HEK293 (cell line): ENCODE data around the gene NEAT1.
A peak's percentile ranks its signal among the peaks of the same experiment; 100 is the strongest.

ENCODE experiments used
- CTCF ChIA-PET: fragments of 350-600 bp; formaldehyde crosslinking; extraction: SDS; loops from one replicate; lab custom pipeline; 2021; ENCODE audit warnings: antibody characterized with exemption; lab: Yijun Ruan, JAX
- POLR2A ChIA-PET: fragments of 300-600 bp; formaldehyde crosslinking; extraction: SDS; loops from one replicate; lab custom pipeline; 2020; ENCODE audit warnings: antibody characterized with exemption, inconsistent platforms; lab: Yijun Ruan, JAX
- H3K27ac ChIP-seq: fragments of 200-500 bp; sonication (Bioruptor generic); 2 replicates; pipeline ENCODE4 v1.5.1; 2014; ENCODE audit warnings: low read depth, low read length, control low read depth, inconsistent platforms; ENCODE audit errors: extremely low read depth
- H3K36me3 ChIP-seq, 2 experiments: fragments of 200-500 bp in 1 of 2; sonication (Bioruptor generic) in 1 of 2; 1 replicate in 1 of 2; 2 replicates in 1 of 2; pipeline ENCODE4 v1.5.1; 2014 to 2017; ENCODE audit warnings: inconsistent platforms in 2 of 2, low read length in 2 of 2; ENCODE audit not compliant: control insufficient read depth in 2 of 2, insufficient read depth in 1 of 2
- H3K4me1 ChIP-seq: fragments of 200-500 bp; sonication (Bioruptor generic); 2 replicates; pipeline ENCODE4 v1.5.1; 2014; ENCODE audit warnings: mild to moderate bottlenecking, low read length, inconsistent platforms; ENCODE audit not compliant: control insufficient read depth, insufficient read depth
- H3K4me3 ChIP-seq: 2 replicates; pipeline ENCODE4 v1.5.1; 2011; ENCODE audit warnings: low read depth, mild to moderate bottlenecking, control low read depth, low read length, moderate library complexity
- H3K9me3 ChIP-seq: fragments of 200-500 bp; sonication (Bioruptor generic); 2 replicates; pipeline ENCODE4 v1.5.1; 2014; ENCODE audit warnings: low read depth, low read length, inconsistent platforms; ENCODE audit not compliant: control insufficient read depth, insufficient read depth
- EGR2 ChIP-seq: fragments of 450-650 bp; formaldehyde crosslinking; IDR thresholded peaks from 2 replicates; pipeline ENCODE4 v1.5.1; 2016; ENCODE audit warnings: low read depth, missing biosample characterization, missing genetic modification characterization
- GLI4 ChIP-seq: fragments of 450-650 bp; formaldehyde crosslinking; IDR thresholded peaks from 2 replicates; pipeline ENCODE4 v1.5.1; 2016; ENCODE audit warnings: missing biosample characterization, missing genetic modification characterization
- GLIS1 ChIP-seq: fragments of 450-650 bp; formaldehyde crosslinking; IDR thresholded peaks from 2 replicates; pipeline ENCODE4 v1.5.1; 2016; ENCODE audit warnings: missing biosample characterization, missing genetic modification characterization
- IKZF3 ChIP-seq: fragments of 450-650 bp; IDR thresholded peaks from 2 replicates; pipeline ENCODE4 v1.5.0; 2018; ENCODE audit warnings: missing biosample characterization, mild to moderate bottlenecking, missing genetic modification characterization, moderate library complexity
- SCRT2 ChIP-seq: fragments of 450-650 bp; formaldehyde crosslinking; IDR thresholded peaks from 2 replicates; pipeline ENCODE4 v1.5.1; 2016; ENCODE audit warnings: missing biosample characterization, missing genetic modification characterization
- ZBTB17 ChIP-seq: fragments of 450-650 bp; formaldehyde crosslinking; IDR thresholded peaks from 2 replicates; pipeline ENCODE4 v1.5.1; 2016; ENCODE audit warnings: missing biosample characterization, missing genetic modification characterization
- ZNF157 ChIP-seq: fragments of 450-650 bp; formaldehyde crosslinking; IDR thresholded peaks from 2 replicates; pipeline ENCODE4 v1.5.1; 2016; ENCODE audit warnings: missing biosample characterization, missing genetic modification characterization
- ZNF335 ChIP-seq: fragments of 450-650 bp; formaldehyde crosslinking; conservative IDR thresholded peaks from 2 replicates; pipeline ENCODE4 v1.5.1; 2016; ENCODE audit warnings: missing biosample characterization, missing genetic modification characterization
- ZNF350 ChIP-seq: fragments of 450-650 bp; formaldehyde crosslinking; IDR thresholded peaks from 2 replicates; pipeline ENCODE4 v1.5.0; 2017; ENCODE audit warnings: missing biosample characterization, mild to moderate bottlenecking, missing genetic modification characterization
- ZNF366 ChIP-seq: fragments of 450-650 bp; formaldehyde crosslinking; conservative IDR thresholded peaks from 2 replicates; pipeline ENCODE4 v1.5.1; 2016; ENCODE audit warnings: missing biosample characterization, missing genetic modification characterization
- ZNF596 ChIP-seq: fragments of 450-650 bp; IDR thresholded peaks from 2 replicates; pipeline ENCODE4 v1.5.0; 2018; ENCODE audit warnings: missing biosample characterization, mild to moderate bottlenecking, missing genetic modification characterization, moderate library complexity
- TF ChIP-seq, protein P1 (sequence below): fragments of 450-650 bp; formaldehyde crosslinking; IDR thresholded peaks from 2 replicates; pipeline ENCODE4 v1.5.1; 2016; ENCODE audit warnings: missing biosample characterization, missing genetic modification characterization
- TF ChIP-seq, protein P2 (sequence below): fragments of 450-650 bp; formaldehyde crosslinking; IDR thresholded peaks from 2 replicates; pipeline ENCODE4 v1.5.1; 2016; ENCODE audit warnings: missing biosample characterization, missing genetic modification characterization
- TF ChIP-seq, protein P3 (sequence below): fragments of 450-650 bp; formaldehyde crosslinking; IDR thresholded peaks from 2 replicates; pipeline ENCODE4 v1.5.1; 2017; ENCODE audit warnings: missing biosample characterization, missing genetic modification characterization
- TF ChIP-seq, protein P4 (sequence below): fragments of 450-650 bp; formaldehyde crosslinking; IDR thresholded peaks from 2 replicates; pipeline ENCODE4 v1.5.0; 2017; ENCODE audit warnings: missing biosample characterization, missing genetic modification characterization, borderline replicate concordance
- TF ChIP-seq, protein P5 (sequence below): fragments of 450-650 bp; IDR thresholded peaks from 2 replicates; pipeline ENCODE4 v1.5.1; 2018; ENCODE audit warnings: missing biosample characterization, mild to moderate bottlenecking, missing genetic modification characterization
- TF ChIP-seq, protein P6 (sequence below): fragments of 450-650 bp; formaldehyde crosslinking; IDR thresholded peaks from 2 replicates; pipeline ENCODE4 v1.5.1; 2016; ENCODE audit warnings: missing biosample characterization, missing genetic modification characterization, borderline replicate concordance

The NEAT1 gene

DNA sequence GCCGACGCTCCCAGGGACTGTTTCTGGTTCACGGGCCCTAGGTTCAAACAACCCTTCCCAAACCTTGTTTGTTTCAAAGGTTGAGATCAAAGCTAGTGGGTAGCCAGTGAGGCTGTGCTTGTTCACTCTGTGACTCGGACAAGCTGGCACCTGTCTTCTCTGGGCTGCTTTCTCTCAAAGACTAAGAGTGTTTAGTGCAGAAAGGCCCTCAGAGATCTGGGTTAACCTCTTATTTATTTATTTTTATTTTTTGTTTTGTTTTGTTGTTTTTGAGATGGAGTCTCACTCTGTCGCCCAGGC lies 63.3 kb downstream of the NEAT1 start (continued):
- TF ChIP-seq, protein P1, sequence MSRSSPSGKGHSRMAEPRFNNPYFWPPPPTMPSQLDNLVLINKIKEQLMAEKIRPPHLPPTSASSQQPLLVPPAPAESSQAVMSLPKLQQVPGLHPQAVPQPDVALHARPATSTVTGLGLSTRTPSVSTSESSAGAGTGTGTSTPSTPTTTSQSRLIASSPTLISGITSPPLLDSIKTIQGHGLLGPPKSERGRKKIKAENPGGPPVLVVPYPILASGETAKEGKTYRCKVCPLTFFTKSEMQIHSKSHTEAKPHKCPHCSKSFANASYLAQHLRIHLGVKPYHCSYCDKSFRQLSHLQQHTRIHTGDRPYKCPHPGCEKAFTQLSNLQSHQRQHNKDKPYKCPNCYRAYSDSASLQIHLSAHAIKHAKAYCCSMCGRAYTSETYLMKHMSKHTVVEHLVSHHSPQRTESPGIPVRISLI (tag by site-specific recombination): no peak
- TF ChIP-seq ZNF350 (tag by site-specific recombination): no peak

DNA sequence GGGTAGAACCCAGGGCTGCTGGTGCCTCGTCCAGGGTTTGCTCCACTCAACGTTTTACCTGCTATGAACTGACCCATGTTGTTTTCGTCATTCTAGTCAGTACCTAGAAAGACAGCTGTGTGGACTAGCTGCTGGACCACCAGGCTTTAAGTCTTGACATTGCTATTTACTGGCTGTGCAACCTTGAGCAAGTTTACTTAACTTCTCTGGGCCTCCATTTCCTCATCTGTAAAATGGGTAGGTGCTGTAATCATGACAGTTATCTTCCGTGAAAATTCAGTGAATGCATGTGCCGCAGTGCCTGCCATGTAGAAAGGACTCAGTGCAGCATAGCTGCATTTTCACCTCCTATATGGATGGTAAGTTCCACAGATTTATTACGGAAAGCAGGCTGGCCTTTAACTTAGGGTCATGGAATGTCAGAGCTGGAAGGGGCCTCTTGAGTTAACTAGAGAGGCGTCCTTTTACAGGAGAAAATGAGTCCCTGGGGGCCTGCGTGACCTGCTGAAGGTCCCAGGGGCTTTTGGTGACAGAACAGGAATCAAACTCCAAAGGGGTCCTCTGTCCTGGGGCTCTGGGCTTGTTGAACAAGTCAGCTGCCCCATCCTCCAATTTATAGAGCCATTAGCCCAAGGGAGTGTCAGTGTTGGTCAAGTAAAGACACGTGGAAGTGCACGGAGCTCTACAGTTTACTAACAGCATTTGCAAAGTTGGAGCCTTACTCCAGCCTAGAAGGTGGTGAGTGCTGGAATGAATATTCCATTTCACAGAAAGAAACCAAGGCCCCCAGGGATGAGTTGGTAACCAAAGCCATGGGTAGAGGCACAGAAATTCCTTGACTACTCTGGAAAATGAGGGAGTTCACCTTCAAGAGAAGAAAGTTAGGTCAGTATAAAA lies 64.2 kb downstream of the NEAT1 start:
- peak overlapping the region; percentile 58; the same call in 1 of the 2 replicates for H3K27ac ChIP-seq
- TF ChIP-seq EGR2 (tag by site-specific recombination) (no peak), GLI4 (tag by site-specific recombination) (no peak)
- TF ChIP-seq, protein P2, sequence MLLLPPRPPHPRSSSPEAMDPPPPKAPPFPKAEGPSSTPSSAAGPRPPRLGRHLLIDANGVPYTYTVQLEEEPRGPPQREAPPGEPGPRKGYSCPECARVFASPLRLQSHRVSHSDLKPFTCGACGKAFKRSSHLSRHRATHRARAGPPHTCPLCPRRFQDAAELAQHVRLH (tag by site-specific recombination): 0 out of 2 replicates have a peak, but pooled peaks have one; percentile 59
- TF ChIP-seq, protein P3, sequence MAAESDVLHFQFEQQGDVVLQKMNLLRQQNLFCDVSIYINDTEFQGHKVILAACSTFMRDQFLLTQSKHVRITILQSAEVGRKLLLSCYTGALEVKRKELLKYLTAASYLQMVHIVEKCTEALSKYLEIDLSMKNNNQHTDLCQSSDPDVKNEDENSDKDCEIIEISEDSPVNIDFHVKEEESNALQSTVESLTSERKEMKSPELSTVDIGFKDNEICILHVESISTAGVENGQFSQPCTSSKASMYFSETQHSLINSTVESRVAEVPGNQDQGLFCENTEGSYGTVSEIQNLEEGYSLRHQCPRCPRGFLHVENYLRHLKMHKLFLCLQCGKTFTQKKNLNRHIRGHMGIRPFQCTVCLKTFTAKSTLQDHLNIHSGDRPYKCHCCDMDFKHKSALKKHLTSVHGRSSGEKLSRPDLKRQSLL (tag by site-specific recombination): no peak
- TF ChIP-seq, protein P4, sequence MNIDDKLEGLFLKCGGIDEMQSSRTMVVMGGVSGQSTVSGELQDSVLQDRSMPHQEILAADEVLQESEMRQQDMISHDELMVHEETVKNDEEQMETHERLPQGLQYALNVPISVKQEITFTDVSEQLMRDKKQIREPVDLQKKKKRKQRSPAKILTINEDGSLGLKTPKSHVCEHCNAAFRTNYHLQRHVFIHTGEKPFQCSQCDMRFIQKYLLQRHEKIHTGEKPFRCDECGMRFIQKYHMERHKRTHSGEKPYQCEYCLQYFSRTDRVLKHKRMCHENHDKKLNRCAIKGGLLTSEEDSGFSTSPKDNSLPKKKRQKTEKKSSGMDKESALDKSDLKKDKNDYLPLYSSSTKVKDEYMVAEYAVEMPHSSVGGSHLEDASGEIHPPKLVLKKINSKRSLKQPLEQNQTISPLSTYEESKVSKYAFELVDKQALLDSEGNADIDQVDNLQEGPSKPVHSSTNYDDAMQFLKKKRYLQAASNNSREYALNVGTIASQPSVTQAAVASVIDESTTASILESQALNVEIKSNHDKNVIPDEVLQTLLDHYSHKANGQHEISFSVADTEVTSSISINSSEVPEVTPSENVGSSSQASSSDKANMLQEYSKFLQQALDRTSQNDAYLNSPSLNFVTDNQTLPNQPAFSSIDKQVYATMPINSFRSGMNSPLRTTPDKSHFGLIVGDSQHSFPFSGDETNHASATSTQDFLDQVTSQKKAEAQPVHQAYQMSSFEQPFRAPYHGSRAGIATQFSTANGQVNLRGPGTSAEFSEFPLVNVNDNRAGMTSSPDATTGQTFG: no peak
- TF ChIP-seq, all 188 proteins: peak for 1
- Histone ChIP-seq H3K36me3 (no peaks in the 10 kb centered on the region), H3K4me3 (no peak overlapping the region), H3K9me3 (no peaks in the 10 kb centered on the region), H3K4me1 (peaks cover 30% of the 10 kb centered on the region)
- ChIA-PET CTCF (interaction anchor here (0.7 to 4.3 kb wide), 10 partner anchors 7 to 70 kb away, joined by 3 to 17 read pairs (median 4); no protein-coding TSS in a partner anchor), POLR2A (interaction anchor here (0.9 to 28.2 kb wide), 7 partner anchors 9 to 225 kb away, joined by 3 to 1129 read pairs (median 10); partner anchors contain the start of genes MALAT1, NEAT1 and POLA2)

DNA sequence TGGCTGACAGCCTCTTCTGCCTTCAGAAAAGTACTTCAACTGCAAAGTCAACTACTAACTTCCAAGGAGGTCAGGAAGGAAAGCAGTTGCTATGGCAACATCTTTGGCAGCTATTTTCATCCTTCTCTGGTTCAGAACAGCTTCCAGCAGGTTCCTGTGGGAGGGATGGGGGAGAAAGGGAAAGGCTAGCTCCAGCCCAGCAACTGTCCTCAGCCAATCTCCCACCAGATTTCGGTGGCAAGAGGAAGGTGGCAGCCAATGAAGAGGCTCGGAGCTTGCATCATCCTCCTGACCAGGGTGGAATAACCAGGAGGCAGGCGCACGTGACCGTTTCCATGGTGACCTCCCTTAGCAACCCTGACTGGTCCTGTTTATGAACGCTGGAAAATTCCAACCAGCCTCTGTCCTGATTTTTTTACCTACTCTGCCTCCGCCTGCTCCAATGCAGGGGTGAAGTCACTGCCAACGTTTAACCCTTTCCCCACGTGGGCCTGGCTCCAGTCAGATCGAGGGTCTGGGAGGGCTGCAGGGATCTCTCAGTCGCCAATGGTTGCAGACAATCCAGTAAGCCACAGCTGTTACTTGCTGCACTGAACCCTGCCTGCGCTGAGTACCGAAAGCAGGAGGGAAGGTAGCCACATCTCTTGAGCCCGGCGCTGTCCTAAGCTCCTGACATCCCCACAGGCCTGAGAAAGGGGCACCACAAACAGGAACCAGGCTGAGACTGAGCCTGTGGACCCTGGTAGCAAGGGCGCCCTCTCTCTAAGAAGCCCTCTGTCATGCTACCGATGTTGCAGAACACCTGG lies 65.1 kb downstream of the NEAT1 start:
- no peaks in the 10 kb centered on the region for H3K9me3 ChIP-seq
- H3K4me1 ChIP-seq: peaks cover 37% of the 10 kb centered on the region
- ChIA-PET CTCF (interaction anchor here (0.5 to 4.3 kb wide), 9 partner anchors 8 to 71 kb away, joined by 3 to 17 read pairs (median 5); partner anchors contain the start of gene MALAT1), POLR2A (interaction anchor here (0.9 to 28.2 kb wide), 7 partner anchors 10 to 226 kb away, joined by 3 to 1129 read pairs (median 10); partner anchors contain the start of genes MALAT1, NEAT1 and POLA2)
- no peaks in the 10 kb centered on the region for H3K36me3 ChIP-seq
- no peak overlapping the region for H3K4me3 ChIP-seq
- peak overlapping the region; percentile 72 for H3K27ac ChIP-seq
- TF ChIP-seq, protein P5, sequence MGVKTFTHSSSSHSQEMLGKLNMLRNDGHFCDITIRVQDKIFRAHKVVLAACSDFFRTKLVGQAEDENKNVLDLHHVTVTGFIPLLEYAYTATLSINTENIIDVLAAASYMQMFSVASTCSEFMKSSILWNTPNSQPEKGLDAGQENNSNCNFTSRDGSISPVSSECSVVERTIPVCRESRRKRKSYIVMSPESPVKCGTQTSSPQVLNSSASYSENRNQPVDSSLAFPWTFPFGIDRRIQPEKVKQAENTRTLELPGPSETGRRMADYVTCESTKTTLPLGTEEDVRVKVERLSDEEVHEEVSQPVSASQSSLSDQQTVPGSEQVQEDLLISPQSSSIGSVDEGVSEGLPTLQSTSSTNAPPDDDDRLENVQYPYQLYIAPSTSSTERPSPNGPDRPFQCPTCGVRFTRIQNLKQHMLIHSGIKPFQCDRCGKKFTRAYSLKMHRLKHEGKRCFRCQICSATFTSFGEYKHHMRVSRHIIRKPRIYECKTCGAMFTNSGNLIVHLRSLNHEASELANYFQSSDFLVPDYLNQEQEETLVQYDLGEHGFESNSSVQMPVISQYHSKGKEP (tag by site-specific recombination): peak; percentile 58; the same call in 1 of the 2 replicates
- TF ChIP-seq ZNF596 (tag by site-specific recombination) (no peak), ZBTB17 (tag by site-specific recombination) (peak; percentile 81), ZNF366 (tag by site-specific recombination) (peak; percentile 76), IKZF3 (tag by site-specific recombination) (peak; percentile 93), GLIS1 (tag by site-specific recombination) (peak; percentile 55), ZNF335 (tag by site-specific recombination) (peak; percentile 97), SCRT2 (peak; percentile 93), ZNF157 (tag by site-specific recombination) (no peak)
- TF ChIP-seq, protein P2 (tag by site-specific recombination): peak; percentile 10; the same call in 1 of the 2 replicates
- TF ChIP-seq, protein P6, sequence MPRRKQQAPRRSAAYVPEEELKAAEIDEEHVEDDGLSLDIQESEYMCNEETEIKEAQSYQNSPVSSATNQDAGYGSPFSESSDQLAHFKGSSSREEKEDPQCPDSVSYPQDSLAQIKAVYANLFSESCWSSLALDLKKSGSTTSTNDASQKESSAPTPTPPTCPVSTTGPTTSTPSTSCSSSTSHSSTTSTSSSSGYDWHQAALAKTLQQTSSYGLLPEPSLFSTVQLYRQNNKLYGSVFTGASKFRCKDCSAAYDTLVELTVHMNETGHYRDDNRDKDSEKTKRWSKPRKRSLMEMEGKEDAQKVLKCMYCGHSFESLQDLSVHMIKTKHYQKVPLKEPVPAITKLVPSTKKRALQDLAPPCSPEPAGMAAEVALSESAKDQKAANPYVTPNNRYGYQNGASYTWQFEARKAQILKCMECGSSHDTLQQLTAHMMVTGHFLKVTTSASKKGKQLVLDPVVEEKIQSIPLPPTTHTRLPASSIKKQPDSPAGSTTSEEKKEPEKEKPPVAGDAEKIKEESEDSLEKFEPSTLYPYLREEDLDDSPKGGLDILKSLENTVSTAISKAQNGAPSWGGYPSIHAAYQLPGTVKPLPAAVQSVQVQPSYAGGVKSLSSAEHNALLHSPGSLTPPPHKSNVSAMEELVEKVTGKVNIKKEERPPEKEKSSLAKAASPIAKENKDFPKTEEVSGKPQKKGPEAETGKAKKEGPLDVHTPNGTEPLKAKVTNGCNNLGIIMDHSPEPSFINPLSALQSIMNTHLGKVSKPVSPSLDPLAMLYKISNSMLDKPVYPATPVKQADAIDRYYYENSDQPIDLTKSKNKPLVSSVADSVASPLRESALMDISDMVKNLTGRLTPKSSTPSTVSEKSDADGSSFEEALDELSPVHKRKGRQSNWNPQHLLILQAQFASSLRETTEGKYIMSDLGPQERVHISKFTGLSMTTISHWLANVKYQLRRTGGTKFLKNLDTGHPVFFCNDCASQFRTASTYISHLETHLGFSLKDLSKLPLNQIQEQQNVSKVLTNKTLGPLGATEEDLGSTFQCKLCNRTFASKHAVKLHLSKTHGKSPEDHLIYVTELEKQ: no peak
